ENCODE measurements around the gene GLB1L2.
"Not testable (repeated sequence)": the region's sequence is repeated elsewhere in the genome, so short reads cannot be mapped to it uniquely, and the experiment has no call there.

GLB1L2 gene, protein sequence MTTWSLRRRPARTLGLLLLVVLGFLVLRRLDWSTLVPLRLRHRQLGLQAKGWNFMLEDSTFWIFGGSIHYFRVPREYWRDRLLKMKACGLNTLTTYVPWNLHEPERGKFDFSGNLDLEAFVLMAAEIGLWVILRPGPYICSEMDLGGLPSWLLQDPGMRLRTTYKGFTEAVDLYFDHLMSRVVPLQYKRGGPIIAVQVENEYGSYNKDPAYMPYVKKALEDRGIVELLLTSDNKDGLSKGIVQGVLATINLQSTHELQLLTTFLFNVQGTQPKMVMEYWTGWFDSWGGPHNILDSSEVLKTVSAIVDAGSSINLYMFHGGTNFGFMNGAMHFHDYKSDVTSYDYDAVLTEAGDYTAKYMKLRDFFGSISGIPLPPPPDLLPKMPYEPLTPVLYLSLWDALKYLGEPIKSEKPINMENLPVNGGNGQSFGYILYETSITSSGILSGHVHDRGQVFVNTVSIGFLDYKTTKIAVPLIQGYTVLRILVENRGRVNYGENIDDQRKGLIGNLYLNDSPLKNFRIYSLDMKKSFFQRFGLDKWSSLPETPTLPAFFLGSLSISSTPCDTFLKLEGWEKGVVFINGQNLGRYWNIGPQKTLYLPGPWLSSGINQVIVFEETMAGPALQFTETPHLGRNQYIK

DNA sequence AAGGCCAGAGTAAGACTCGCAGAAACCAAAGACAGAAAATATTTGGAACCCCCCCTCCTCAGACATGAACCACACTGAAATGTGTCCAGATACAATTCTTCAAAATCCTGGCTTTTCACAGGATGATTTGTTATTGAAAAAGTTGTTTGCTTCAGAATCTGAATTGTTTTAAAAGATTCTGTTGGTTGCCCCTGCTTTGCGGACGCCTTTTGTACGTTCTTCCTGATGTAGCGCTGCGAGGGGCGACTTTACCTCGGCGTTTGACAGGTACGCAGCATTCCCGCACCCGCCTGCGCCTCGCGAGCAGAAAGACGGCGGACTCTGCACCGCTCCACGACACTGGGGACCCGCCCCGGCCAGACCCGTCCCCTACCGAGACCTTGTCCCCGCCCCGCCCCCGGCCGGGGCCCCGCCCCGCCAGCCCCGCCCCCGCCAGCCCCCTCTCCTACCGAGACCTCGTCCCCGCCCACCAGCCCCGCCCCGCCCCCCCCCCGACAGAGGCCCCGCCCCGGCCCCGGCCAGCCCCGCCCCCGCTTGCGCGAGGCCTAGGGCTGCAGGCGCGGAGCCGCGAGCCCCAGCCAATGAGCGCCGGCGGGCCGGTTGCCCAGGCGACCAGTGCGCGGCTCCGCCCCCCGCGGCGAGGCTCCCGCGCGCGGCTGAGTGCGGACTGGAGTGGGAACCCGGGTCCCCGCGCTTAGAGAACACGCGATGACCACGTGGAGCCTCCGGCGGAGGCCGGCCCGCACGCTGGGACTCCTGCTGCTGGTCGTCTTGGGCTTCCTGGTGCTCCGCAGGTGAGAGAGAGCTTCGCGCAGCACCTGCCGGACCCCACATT, at the start of gene GLB1L2:
Gene GLB1L2, plus strand, starts transcription at position 635 of the 835 bp plus-strand sequence. Its CDS starts 74 bp downstream, at position 709.
- DNase-seq: peak; percentile 57 to 71

- no peak for DNase-seq
Observed at GRCh38 chr11:134282121-134283045, 49.4 kb upstream of the GLB1L2 start.

GRCh38 chr11:134283461-134284230, 48.1 kb upstream of the GLB1L2 start:
- DNase-seq: no peak

GRCh38 chr11:134284349-134284748, 47.4 kb upstream of the GLB1L2 start:
- not testable (repeated sequence) for DNase-seq

GRCh38 chr11:134287561-134287960, 44.2 kb upstream of the GLB1L2 start:
- DNase-seq: no peak

- DNase-seq: no peak
Observed at GRCh38 chr11:134288486-134288885, 43.3 kb upstream of the GLB1L2 start.

- DNase-seq: no peak
Observed at GRCh38 chr11:134289167-134289566, 42.6 kb upstream of the GLB1L2 start.

DNA sequence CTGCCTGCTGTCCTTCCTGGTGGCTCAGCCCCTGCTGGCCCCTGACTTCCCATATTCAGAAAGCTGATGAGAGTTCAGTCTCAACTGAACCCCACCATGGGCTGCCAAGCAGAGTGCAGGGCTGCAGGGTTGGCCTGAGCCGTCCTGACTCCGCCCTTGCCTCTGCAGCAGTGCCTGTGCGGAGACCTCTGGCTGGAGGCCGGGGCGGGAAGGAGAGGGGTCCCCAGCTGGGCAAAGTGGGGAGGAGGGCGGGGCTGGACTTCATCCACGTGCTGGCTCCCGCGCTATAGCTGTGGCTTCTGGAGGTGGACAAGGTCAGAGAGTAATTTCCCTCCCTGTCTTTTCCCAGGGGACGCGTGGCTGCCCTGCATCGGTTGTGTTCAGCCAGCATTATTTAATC, 42.0 kb upstream of the GLB1L2 start:
- DNase-seq: no peak

GRCh38 chr11:134290646-134291045, 41.1 kb upstream of the GLB1L2 start:
- no peak for DNase-seq

DNA sequence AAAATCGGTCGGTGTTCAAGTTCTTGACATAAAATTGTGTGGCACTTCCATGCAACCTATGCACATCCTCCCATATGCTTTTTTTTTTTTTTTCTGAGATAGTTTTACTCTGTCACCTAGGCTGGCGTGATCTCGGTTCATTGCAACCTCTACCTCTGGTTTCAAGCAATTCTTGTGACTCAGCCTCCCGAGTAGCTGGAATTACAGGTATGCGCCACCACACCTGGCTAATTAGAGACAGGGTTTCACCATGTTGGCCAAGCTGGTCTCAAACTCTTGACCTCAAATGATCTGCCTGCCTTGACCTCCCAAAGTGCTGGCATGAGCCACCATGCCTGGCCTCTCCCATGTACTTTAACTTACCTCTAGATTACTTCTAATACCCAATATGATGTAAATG, 40.6 kb upstream of the GLB1L2 start:
- no peak for DNase-seq

DNA sequence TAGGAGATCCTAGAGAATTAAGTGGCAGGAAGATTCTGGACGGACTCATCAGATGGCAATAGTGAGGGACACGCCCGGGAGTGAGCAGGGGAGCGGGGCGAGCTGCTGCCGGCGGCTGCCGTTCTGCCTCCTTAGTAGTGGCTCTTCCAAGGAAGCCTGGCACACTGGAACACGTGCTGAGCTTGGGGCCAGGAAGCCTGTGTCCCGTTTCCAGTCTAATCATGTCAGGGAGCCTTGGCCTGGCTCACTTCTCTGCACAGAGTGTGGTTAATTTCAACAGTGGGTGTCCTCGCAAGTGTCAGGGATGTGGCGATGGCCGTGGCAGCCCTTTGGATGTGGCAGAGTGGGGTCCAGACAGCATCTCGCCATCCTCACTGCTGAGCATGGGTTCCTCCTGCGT, 39.1 kb upstream of the GLB1L2 start:
- no peak for DNase-seq

GRCh38 chr11:134293119-134294113, 38.4 kb upstream of the GLB1L2 start:
- DNase-seq: no peak

DNA sequence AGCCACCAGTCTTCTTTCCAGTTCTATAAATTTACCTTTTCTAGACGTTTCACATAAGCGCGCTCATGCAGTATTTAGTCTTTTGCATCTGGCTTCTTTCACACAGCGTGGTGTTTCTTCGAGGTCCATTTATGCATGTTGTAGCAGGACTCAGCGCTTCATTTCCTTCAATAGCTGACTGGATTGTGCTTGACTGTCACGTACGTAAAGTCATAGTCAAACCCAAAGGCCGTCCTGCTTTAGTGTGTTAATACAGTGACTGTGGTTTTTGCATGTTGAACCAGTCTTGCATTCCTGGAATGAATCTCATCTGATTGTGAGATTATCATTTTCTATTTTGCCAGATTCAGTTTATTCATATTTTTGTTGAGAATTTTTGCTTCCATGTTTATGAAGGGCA, 37.1 kb upstream of the GLB1L2 start:
- DNase-seq: no peak

GRCh38 chr11:134312223-134312622, 19.6 kb upstream of the GLB1L2 start:
- DNase-seq: no peak

DNA sequence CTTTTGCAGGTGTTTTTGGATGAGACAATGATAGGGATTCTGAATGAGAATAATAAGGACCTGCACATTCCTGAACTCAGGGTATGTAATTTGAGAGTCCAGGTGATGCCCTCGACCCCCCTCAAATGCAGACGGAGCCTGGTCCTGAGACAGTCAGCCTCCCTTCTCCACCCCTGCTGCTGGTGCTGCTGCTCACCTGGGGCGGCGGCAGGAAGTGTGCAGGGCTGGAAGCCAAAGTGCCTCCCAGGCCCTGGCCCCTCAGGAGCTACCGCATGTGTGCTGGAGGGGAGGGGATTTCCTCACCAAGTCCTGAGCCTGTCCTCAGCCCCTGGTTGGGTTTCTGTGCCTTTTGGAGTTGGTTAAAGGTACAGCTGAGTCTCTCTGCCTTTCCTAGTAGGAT, 19.0 kb upstream of the GLB1L2 start:
- no peak for DNase-seq

- no peak for DNase-seq
Observed at GRCh38 chr11:134313379-134313778, 18.4 kb upstream of the GLB1L2 start.

DNA sequence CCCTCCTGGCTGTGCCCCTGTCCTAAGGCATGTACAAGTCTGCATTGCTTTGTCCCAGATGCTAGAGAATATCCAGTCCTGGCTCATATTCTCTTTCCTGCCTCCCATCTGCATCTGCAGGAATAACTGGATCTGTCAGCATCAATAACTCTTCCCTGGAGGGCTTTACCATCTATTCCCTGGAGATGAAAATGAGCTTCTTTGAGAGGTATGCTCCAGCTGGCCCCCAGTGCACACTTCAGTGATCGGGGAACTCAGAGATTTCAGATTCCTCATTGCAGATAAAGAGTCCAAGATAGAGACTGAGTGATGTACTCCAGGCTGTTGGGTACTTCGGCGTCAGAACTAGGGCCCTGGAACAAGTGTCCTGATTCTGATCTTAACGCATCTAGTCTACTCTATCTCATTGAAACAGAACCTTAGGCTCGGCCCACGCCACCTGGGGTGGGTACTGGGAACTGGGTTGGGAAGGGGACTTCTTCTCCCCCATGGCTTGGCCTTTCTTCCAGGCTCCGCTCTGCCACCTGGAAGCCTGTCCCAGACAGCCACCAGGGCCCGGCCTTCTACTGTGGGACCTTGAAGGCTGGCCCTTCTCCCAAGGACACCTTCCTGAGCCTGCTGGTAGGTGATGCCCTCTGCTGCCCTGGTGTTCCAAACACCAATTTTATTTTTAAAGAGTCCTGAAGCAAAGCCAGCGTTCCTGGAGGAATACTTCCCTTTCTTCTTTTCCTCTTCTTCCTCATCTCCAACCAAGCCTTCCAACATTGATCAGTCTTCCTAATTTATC, 17.8 kb upstream of the GLB1L2 start:
- no peak for DNase-seq

DNA sequence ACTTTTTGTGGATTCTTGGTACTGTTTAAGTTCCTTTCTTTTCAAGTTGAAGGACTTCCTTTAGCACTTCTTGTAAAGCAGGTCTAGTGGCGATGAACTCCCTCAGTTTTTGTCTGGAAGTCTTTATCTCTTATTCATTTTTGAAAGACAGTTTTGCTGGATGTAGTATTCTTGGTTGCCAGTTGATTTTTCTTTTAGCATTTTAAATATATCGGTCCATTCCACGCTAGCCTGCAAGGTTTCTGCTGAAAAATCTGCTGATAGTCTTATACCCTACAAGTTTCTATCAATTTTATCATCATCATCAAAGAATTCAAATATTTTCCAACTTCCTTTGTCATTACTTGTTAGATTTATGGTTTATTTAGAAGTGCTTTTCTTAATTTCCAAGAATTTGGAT, 14.7 kb upstream of the GLB1L2 start:
- no peak for DNase-seq

- not testable (repeated sequence) for DNase-seq
Observed at GRCh38 chr11:134321373-134321772, 10.4 kb upstream of the GLB1L2 start.

Measured in NCI-H1930 (cell line).